Urinary bladder (tissue), 4 donors: ENCODE data around the gene KDM8. TPM values are rescaled to one million over a fixed set of nuclear protein-coding genes. Genes with fewer than 3 reads are reported as not detected.

Source experiments
- DNase-seq: peaks from one replicate; pipeline ENCODE4 v3.0.0-alpha.2; 2015; ENCODE audit errors: extremely low spot score
- H3K27ac ChIP-seq: one replicate; pipeline ENCODE4 v1.5.1; 2013; ENCODE audit warnings: low read depth, mild to moderate bottlenecking, moderate library complexity
- H3K36me3 ChIP-seq: one replicate; pipeline ENCODE4 v1.6.1; 2013; ENCODE audit warnings: mild to moderate bottlenecking, moderate library complexity; ENCODE audit not compliant: insufficient read depth
- H3K4me1 ChIP-seq: one replicate; pipeline ENCODE4 v1.6.1; 2013; ENCODE audit warnings: mild to moderate bottlenecking, moderate library complexity; ENCODE audit not compliant: insufficient read depth
- H3K4me3 ChIP-seq: one replicate; pipeline ENCODE4 v1.5.1; 2013; ENCODE audit warnings: low read depth, low read length
- WGBS: extraction: QIAGEN DNeasy Blood & Tissue Kit; methylation state at CpG from one replicate; pipeline ENCODE4 v1.1.7; 2013; 5-methylcytosine and 5-hydroxymethylcytosine counted together
- polyA plus RNA-seq: library from polyadenylated mRNA; stranded (reverse); fragments of 200-250 nt; gene quantifications from one replicate; pipeline ENCODE4 v1.2.3, GENCODE V29; 2013
- total RNA-seq: library from RNA; depleted of rRNA; stranded (reverse); fragments of >200 nt; gene quantifications from one replicate; pipeline ENCODE4 v1.2.3, GENCODE V29; 2014
- donor health status: healthy with polysubstance abuse.
- donor health status: healthy.

Gene KDM8
- total and polyA plus RNA-seq, 2 donors = 3.3 to 4.4 TPM

- no peaks in the 10 kb centered on the region for H3K4me1 ChIP-seq
- no peak overlapping the region for H3K4me3 ChIP-seq
- no peak overlapping the region for H3K27ac ChIP-seq
- peak; percentile 50 for DNase-seq
- 20% methylated on average over 13 of the region's 13 CpGs for WGBS
- H3K36me3 ChIP-seq = no peaks in the 10 kb centered on the region
These were observed 23.7 kb upstream of the KDM8 start for GRCh38 chr16:27179500-27180072.

- no peak for DNase-seq
- no peak overlapping the region for H3K27ac ChIP-seq
- H3K36me3 ChIP-seq = no peaks in the 10 kb centered on the region
- no peak overlapping the region for H3K4me3 ChIP-seq
- no peaks in the 10 kb centered on the region for H3K4me1 ChIP-seq
- WGBS = 55% methylated on average over 8 of the region's 8 CpGs
These were observed 22.1 kb upstream of the KDM8 start for GRCh38 chr16:27181019-27181790.

GRCh38 chr16:27182906-27183405 lies 20.4 kb upstream of the KDM8 start:
- no peak for DNase-seq
- H3K4me3 ChIP-seq = no peak overlapping the region
- no peaks in the 10 kb centered on the region for H3K36me3 ChIP-seq
- no peaks in the 10 kb centered on the region for H3K4me1 ChIP-seq
- WGBS = 83% methylated on average over 7 of the region's 7 CpGs
- no peak overlapping the region for H3K27ac ChIP-seq

- DNase-seq = no peak
- 98% methylated on average over 1 of the region's 1 CpG for whole genome bisulfite sequencing
- Histone ChIP-seq H3K4me3 (no peak overlapping the region), H3K27ac (no peak overlapping the region), H3K4me1 (no peaks in the 10 kb centered on the region), H3K36me3 (no peaks in the 10 kb centered on the region)
These were observed 17.6 kb upstream of the KDM8 start for GRCh38 chr16:27185776-27186130.

GRCh38 chr16:27188633-27189032 lies 14.7 kb upstream of the KDM8 start:
- Histone ChIP-seq H3K36me3 (no peaks in the 10 kb centered on the region), H3K4me1 (no peaks in the 10 kb centered on the region), H3K27ac (no peak overlapping the region), H3K4me3 (no peak overlapping the region)
- WGBS = 79% methylated on average over 2 of the region's 2 CpGs
- DNase-seq = no peak

- DNase-seq = no peak
- no peaks in the 10 kb centered on the region for H3K36me3 ChIP-seq
- H3K4me1 ChIP-seq = no peaks in the 10 kb centered on the region
- WGBS = 47% methylated on average over 13 of the region's 13 CpGs
- H3K4me3 ChIP-seq = no peak overlapping the region
- H3K27ac ChIP-seq = no peak overlapping the region
These were observed 13.9 kb upstream of the KDM8 start for GRCh38 chr16:27189335-27189972.

- H3K4me1 ChIP-seq = no peaks in the 10 kb centered on the region
- WGBS = 91% methylated on average over 12 of the region's 12 CpGs
- H3K4me3 ChIP-seq = no peak overlapping the region
- DNase-seq = no peak
- no peak overlapping the region for H3K27ac ChIP-seq
- no peaks in the 10 kb centered on the region for H3K36me3 ChIP-seq
These were observed 12.9 kb upstream of the KDM8 start for GRCh38 chr16:27190316-27190871.

GRCh38 chr16:27191352-27191924 lies 11.9 kb upstream of the KDM8 start:
- Histone ChIP-seq H3K27ac (no peak overlapping the region), H3K4me1 (no peaks in the 10 kb centered on the region), H3K4me3 (no peak overlapping the region), H3K36me3 (no peaks in the 10 kb centered on the region)
- no peak for DNase-seq
- WGBS = 63% methylated on average over 7 of the region's 7 CpGs

GRCh38 chr16:27193300-27193990 lies 9.9 kb upstream of the KDM8 start:
- no peaks in the 10 kb centered on the region for H3K36me3 ChIP-seq
- H3K4me3 ChIP-seq = no peak overlapping the region
- WGBS = 75% methylated on average over 6 of the region's 6 CpGs
- DNase-seq = no peak
- no peak overlapping the region for H3K27ac ChIP-seq
- H3K4me1 ChIP-seq = no peaks in the 10 kb centered on the region

GRCh38 chr16:27195076-27195741 lies 8.1 kb upstream of the KDM8 start:
- DNase-seq = no peak
- Histone ChIP-seq H3K27ac (no peak overlapping the region), H3K4me3 (no peak overlapping the region), H3K4me1 (no peaks in the 10 kb centered on the region), H3K36me3 (no peaks in the 10 kb centered on the region)
- WGBS = 72% methylated on average over 6 of the region's 6 CpGs

GRCh38 chr16:27195941-27196595 lies 7.3 kb upstream of the KDM8 start:
- DNase-seq = no peak
- WGBS = 84% methylated on average over 9 of the region's 9 CpGs
- no peaks in the 10 kb centered on the region for H3K4me1 ChIP-seq
- no peak overlapping the region for H3K27ac ChIP-seq
- no peak overlapping the region for H3K4me3 ChIP-seq
- no peaks in the 10 kb centered on the region for H3K36me3 ChIP-seq

- H3K36me3 ChIP-seq = no peaks in the 10 kb centered on the region
- no peak overlapping the region for H3K27ac ChIP-seq
- no peaks in the 10 kb centered on the region for H3K4me1 ChIP-seq
- no peak for DNase-seq
- no peak overlapping the region for H3K4me3 ChIP-seq
- 76% methylated on average over 4 of the region's 4 CpGs for WGBS
These were observed 6.3 kb upstream of the KDM8 start for GRCh38 chr16:27197004-27197403.
